Limb (tissue), 2 donors: ENCODE data around the gene DMD.

Experiments used
- DNase-seq, 2 donors: peaks; one replicate each; pipeline ENCODE4 v3.0.0-alpha.2; 2016; ENCODE audit errors: extremely low spot score in 2 of 2

DMD gene

DNA sequence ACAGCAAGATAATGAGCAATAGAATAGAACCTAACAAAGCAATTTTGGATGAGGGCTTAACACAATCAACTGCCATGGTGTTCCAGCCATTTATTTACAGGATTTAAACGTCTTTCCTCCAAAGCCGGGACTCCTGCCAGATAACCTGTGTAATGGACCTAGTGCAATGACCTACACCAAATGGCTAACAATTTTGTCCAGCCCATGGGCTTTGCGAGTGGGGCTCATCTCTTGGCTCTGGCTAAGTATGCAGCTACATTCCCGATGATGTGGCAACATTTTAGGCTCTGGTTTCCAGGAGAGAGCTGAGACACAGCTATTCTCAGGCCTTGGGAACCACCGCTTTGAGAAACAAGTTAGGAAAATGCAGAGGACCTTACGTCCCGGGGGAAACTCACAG lies 1317.2 kb downstream of the DMD start:
- no peak for DNase-seq

DNA sequence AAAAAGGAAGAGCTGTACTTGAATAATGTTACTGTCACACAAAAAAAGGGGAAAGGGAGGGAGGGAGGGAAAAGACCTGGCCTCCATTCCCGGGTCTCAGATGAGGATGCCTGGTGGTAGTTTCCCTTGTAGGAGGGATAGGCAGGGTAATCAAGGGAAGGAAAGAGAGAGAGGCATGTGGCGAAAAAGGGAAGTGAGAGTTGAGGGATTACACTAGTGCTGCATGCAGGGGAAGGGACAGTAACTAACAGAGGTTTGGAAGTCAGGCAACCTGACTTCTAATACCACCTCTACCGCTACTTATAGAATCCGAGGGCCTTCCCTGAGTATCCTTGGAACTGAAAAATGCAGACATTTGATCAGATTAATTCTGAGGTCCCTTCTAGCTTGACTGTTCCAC lies 1317.8 kb downstream of the DMD start:
- DNase-seq = no peak

- no peak for DNase-seq
Measured at GRCh38 chrX:31889088-31889487, 1322.3 kb downstream of the DMD start.

DNA sequence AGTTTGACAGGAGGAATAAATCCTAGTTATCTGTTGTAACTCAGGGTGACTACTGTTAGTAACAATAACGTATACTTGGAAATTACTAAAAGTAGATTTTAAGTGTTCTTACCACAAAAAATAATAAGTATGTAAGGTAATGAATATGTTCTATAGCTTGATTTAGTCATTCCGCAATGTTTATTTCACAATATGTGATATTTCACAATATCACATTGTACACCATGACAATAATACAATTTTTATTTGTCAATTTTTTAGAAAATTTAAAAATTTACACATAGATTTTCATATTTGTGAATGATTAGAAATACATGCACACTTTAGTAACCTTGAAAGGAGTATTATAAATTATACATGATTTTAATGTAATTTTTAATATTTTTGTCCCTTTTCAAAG lies 1326.8 kb downstream of the DMD start:
- DNase-seq = no peak

GRCh38 chrX:31872007-31872406 lies 1339.3 kb downstream of the DMD start:
- no peak for DNase-seq

- no peak for DNase-seq
Measured at GRCh38 chrX:31870267-31870666, 1341.1 kb downstream of the DMD start.

GRCh38 chrX:31860686-31861085 lies 1350.7 kb downstream of the DMD start:
- no peak for DNase-seq

DNA sequence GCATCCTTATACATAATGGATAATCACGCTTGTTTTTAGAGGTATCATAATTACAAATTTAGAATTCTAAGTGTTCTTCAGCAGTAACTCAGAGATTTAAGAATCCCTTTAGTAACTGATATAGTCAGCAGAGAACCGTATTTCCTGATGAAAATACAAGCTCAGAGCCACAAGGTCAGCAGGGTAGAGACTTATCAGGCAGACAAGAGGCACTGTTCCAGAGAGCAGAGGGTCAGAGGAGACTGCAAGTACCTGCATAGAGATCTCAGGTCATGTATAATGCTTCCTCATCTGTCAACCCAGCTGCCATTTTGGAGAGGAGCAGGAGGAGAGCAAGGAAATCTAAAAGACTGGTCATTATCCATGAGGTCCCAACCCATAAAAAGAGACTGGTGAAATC lies 1352.4 kb downstream of the DMD start:
- DNase-seq = no peak

DNA sequence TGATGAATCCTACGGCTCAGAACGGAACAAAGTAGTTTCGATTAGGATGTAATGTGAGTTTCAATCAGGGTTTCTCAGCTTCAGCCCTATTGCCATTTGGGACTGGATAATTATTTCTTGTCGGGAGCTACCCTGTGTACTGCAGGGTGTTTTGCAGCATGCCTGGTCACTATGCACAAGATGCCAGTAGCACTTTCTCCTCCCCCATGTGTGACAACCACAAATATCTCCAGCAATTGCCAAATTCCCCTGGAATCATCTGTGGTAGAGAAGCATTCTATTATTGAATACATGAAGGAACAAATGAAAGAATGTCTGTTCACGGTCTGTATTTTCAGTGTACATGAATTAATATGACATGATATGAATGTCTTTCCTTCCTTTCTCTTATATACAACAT lies 1356.6 kb downstream of the DMD start:
- DNase-seq = no peak

GRCh38 chrX:31851761-31852160 lies 1359.6 kb downstream of the DMD start:
- DNase-seq = no peak

DNA sequence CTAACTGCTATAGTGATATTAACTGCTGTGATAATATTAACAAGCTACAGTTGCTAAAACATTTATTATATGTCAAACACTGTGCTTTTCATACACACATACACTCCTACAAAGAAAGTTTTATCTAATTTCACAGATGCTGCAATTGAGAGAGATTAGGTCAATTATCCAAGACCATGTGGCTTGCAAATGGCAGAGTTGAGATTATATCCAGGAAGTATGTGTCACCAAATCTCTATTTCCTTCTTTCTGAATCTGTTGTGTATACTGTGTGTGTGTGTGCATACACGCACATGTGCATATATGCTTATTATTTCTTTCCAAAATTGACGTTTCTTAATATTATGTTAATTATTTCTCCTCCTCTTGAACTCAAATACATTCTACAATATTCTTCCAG lies 1363.6 kb downstream of the DMD start:
- no peak for DNase-seq

- DNase-seq = no peak
Measured at GRCh38 chrX:31845003-31845402, 1366.3 kb downstream of the DMD start.

GRCh38 chrX:31838617-31839016 lies 1372.7 kb downstream of the DMD start:
- DNase-seq = no peak

- DNase-seq = no peak
Measured at GRCh38 chrX:31837445-31838049, 1373.8 kb downstream of the DMD start.

- no peak for DNase-seq
Measured at GRCh38 chrX:31836479-31836878, 1374.9 kb downstream of the DMD start.

DNA sequence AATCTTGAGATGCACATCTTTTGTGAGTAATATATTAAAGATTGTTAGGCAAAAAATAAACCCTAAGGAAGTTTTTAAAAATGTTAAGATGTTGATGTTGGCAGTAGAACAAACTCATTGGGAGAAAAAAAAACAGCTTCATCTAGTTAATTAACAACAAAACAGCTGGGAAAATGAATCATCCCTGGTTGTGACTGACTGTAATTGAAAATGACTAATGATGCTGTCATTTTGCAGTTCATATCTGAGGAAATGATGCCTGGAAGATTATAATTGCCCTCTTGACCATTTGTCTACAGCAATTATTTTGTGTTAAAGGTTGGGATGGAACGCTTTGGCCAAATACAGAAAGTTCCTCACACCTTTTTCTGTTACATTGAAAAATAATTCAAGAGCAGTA lies 1379.1 kb downstream of the DMD start:
- no peak for DNase-seq

- DNase-seq = no peak
Measured at GRCh38 chrX:31820430-31821210, 1390.7 kb downstream of the DMD start.

- DNase-seq = no peak
Measured at GRCh38 chrX:31819455-31819854, 1391.9 kb downstream of the DMD start.

GRCh38 chrX:31811106-31811505 lies 1400.2 kb downstream of the DMD start:
- DNase-seq = no peak

DNA sequence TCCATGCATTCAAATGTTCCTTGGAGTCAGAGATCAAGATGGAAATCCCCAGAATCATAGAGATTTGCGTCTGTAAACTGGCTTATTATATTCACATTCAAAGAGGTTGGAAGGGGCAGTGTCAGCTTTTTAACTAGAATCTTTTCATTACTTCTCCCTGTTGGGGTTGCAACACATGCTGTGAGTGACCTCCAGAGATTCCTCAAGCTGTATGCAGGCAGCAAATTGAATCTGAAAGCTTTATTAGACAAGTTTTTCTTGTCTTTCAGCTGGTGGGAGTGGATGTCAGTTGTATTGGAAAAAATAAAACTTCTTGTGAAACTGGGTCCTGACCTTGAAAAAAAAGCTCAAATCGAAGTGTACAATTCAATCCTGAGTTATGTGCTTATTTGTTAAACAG lies 1403.0 kb downstream of the DMD start:
- DNase-seq = no peak

- no peak for DNase-seq
Measured at GRCh38 chrX:31807165-31807564, 1404.2 kb downstream of the DMD start.

GRCh38 chrX:31805781-31806180 lies 1405.6 kb downstream of the DMD start:
- no peak for DNase-seq

DNA sequence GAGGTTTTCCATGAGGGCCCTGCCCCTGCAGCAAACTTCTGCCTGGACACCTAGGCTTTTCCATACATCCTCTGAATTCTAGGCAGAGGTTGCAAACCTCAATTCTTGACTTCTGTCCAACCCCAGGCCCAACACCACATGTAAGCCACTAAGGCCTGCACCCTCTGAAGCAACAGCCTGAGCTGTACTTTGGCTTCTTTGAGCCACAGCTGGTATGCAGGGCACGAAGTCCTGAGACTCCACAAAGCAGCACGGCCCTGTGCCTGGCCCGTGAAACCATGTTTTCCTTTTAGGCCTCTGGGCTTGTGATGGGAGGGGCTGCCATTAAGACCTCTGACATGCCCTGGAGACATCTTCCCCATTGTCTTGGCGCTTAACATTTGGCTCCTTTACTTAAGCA lies 1411.1 kb downstream of the DMD start:
- no peak for DNase-seq
